GM12865 (cell line): ENCODE measurements around the gene CCHCR1.

Experiments used
- DNase-seq: peaks from one replicate; pipeline ENCODE4 v3.0.0; 2010; ENCODE audit warnings: low read depth
- H3K4me3 ChIP-seq: 2 replicates; pipeline ENCODE4 v1.5.1; 2011; ENCODE audit warnings: mild to moderate bottlenecking, low read depth, low read length, control low read depth
- TF ChIP-seq, protein P1 (sequence below): IDR thresholded peaks from 2 replicates; pipeline ENCODE4 v1.5.1; 2011; ENCODE audit warnings: low read length, control low read depth, low read depth, inconsistent platforms; ENCODE audit not compliant: insufficient read depth; ENCODE audit errors: missing control alignments

Gene CCHCR1

DNA sequence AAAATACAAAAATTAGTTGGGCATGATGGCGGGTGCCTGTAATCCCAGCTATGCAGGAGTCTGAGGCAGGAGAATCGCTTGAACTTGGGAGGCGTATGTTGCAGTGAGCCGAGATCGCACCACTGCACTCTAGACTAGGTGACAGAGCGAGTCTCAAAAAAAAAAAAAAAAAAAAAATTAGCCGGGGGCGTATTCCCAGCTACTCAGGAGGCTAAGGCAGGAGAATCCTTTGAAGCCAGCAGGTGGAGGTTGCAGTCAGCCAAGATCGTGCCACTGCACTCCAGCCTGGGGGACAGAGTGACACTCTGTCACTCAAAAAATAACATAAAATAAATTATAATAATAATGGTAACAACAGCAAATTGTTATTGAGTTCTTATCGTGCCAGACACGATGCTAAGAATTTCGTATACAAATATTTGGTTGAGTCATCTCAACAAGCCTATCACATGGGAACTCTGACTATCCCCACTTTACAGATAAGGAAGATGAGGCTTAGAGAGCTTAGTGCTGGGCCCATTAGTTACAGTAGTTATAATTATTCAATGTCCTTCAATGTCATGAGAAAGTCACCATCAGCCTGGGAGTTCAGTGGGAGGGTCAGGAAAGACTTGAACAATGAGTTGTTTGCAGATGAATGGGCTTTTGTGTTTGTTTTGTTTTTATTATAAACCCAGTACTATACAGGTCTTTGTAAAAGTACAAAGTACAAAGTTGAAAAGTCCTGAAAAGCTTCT, 64.7 kb downstream of the CCHCR1 start:
- TF ChIP-seq, protein P1, sequence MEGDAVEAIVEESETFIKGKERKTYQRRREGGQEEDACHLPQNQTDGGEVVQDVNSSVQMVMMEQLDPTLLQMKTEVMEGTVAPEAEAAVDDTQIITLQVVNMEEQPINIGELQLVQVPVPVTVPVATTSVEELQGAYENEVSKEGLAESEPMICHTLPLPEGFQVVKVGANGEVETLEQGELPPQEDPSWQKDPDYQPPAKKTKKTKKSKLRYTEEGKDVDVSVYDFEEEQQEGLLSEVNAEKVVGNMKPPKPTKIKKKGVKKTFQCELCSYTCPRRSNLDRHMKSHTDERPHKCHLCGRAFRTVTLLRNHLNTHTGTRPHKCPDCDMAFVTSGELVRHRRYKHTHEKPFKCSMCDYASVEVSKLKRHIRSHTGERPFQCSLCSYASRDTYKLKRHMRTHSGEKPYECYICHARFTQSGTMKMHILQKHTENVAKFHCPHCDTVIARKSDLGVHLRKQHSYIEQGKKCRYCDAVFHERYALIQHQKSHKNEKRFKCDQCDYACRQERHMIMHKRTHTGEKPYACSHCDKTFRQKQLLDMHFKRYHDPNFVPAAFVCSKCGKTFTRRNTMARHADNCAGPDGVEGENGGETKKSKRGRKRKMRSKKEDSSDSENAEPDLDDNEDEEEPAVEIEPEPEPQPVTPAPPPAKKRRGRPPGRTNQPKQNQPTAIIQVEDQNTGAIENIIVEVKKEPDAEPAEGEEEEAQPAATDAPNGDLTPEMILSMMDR, result no peak
- no peak overlapping the region for H3K4me3 ChIP-seq
- DNase-seq, result no peak
